Measurements from ENCODE around the gene TMEM181.

DNA sequence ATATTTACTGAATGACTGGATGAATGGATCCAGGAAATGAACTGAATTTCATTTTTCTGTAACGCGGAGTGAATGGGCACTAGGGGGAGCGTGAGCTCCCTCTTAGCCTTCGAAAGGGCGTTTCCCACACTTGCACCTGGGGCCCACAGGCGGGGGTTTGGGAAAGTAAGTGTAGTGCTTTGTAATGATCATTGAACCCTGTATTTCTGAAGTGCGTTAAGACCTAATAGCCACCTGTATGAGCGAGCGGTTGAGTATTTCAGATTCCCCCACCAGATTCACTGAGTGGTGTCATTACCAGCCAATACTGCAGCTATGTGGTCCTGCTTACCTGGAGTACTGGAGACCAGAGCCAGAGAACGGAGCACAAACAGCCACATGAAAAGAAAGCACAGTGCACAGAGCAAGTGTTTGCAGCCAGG is 100.5 kb downstream of the TMEM181 start:
- TF ChIP-seq, protein P1, sequence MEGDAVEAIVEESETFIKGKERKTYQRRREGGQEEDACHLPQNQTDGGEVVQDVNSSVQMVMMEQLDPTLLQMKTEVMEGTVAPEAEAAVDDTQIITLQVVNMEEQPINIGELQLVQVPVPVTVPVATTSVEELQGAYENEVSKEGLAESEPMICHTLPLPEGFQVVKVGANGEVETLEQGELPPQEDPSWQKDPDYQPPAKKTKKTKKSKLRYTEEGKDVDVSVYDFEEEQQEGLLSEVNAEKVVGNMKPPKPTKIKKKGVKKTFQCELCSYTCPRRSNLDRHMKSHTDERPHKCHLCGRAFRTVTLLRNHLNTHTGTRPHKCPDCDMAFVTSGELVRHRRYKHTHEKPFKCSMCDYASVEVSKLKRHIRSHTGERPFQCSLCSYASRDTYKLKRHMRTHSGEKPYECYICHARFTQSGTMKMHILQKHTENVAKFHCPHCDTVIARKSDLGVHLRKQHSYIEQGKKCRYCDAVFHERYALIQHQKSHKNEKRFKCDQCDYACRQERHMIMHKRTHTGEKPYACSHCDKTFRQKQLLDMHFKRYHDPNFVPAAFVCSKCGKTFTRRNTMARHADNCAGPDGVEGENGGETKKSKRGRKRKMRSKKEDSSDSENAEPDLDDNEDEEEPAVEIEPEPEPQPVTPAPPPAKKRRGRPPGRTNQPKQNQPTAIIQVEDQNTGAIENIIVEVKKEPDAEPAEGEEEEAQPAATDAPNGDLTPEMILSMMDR (conservative IDR thresholded peaks at IDR 0.05), result peak; percentile 74
- no peak for TF ChIP-seq EZH2 (IDR thresholded peaks at IDR 0.05; ENCODE audit: low read depth)

All from PC-9 (cell line).